K562 (cell line): ENCODE measurements around the gene ANAPC4.

Experiments used
- CTCF ChIP-seq, 3 experiments: IDR thresholded peaks in 2 of 3; conservative IDR thresholded peaks in 1 of 3; 2 replicates each; pipeline ENCODE4 v1.5.1; 2011 to 2012; ENCODE audit warnings: low read length in 3 of 3, mild to moderate bottlenecking in 3 of 3, control low read depth in 2 of 3, improper control_type of control experiment in 1 of 3, inconsistent platforms in 1 of 3, low read depth in 1 of 3, mixed read lengths in 1 of 3, moderate library complexity in 1 of 3; ENCODE audit not compliant: insufficient read depth in 2 of 3
- CTCFL ChIP-seq: IDR thresholded peaks from 2 replicates; pipeline ENCODE4 v1.6.1; 2011; ENCODE audit warnings: borderline replicate concordance, low read depth, mild to moderate bottlenecking, moderate library complexity, low read length; ENCODE audit not compliant: insufficient read depth, poor library complexity, severe bottlenecking
- EZH2 ChIP-seq: IDR thresholded peaks from 2 replicates; pipeline ENCODE4 v1.6.1; 2012; ENCODE audit warnings: low read depth, mild to moderate bottlenecking, inconsistent platforms, low read length, borderline replicate concordance
- FOXP1 ChIP-seq: sonication (generic); formaldehyde crosslinking; IDR thresholded peaks from 2 replicates; pipeline ENCODE4 v1.8.0; 2022; ENCODE audit warnings: mild to moderate bottlenecking, missing genetic modification reagents
- NEUROD1 ChIP-seq: fragments of 150-350 bp; IDR thresholded peaks from 2 replicates; pipeline ENCODE4 v1.6.1; 2014; ENCODE audit warnings: borderline replicate concordance, low read length, low read depth; ENCODE audit not compliant: partially characterized antibody
- PCBP2 ChIP-seq: fragments of 200-400 bp; formaldehyde crosslinking; IDR thresholded peaks from 2 replicates; pipeline ENCODE4 v1.6.1; 2018; ENCODE audit warnings: low read length, low read depth, mild to moderate bottlenecking, moderate library complexity; ENCODE audit not compliant: poor library complexity, severe bottlenecking
- POLR2AphosphoS5 ChIP-seq: IDR thresholded peaks from 2 replicates; pipeline ENCODE4 v1.6.1; 2011; ENCODE audit warnings: mild to moderate bottlenecking, low read depth, low read length, moderate library complexity; ENCODE audit not compliant: control insufficient read depth, insufficient read depth
- SETDB1 ChIP-seq: IDR thresholded peaks from one replicate; pipeline ENCODE4 v1.6.1; 2012; ENCODE audit warnings: low read length, control low read depth, inconsistent platforms
- SP1 ChIP-seq: sonication (generic); formaldehyde crosslinking; IDR thresholded peaks from 2 replicates; pipeline ENCODE4 v1.8.1; 2022; ENCODE audit warnings: mild to moderate bottlenecking, missing genetic modification reagents
- TARDBP ChIP-seq: fragments of 450-650 bp; IDR thresholded peaks from 2 replicates; pipeline ENCODE4 v1.6.1; 2016
- ZFP36 ChIP-seq: fragments of 150-350 bp; IDR thresholded peaks from 2 replicates; pipeline ENCODE4 v1.6.1; 2018; ENCODE audit warnings: low read length, low read depth; ENCODE audit not compliant: partially characterized antibody
- ZFX ChIP-seq: sonication (generic); formaldehyde crosslinking; IDR thresholded peaks from 2 replicates; pipeline ENCODE4 v1.8.0; 2022; ENCODE audit warnings: mild to moderate bottlenecking, missing genetic modification reagents, moderate library complexity
- ZNF584 ChIP-seq: fragments of 200-800 bp; sonication (Bioruptor generic); IDR thresholded peaks from 2 replicates; pipeline ENCODE4 v1.6.1; 2016; ENCODE audit warnings: low read depth, mild to moderate bottlenecking, missing genetic modification characterization, missing compliant biosample characterization

GRCh38 chr4:25358515-25359275 is 18.4 kb upstream of the ANAPC4 start:
- TF ChIP-seq FOXP1: no peak
- TF ChIP-seq CTCF (IDR thresholded peaks at IDR 0.05 in 2 of 3, conservative IDR thresholded peaks at IDR 0.05 in 1 of 3; ENCODE audit: insufficient read depth in 2 of 3, low read depth in 1 of 3, low read length in 3 of 3): no peak
- no peak for TF ChIP-seq ZFP36
- no peak for TF ChIP-seq POLR2AphosphoS5
- TF ChIP-seq EZH2: no peak
- TF ChIP-seq ZFX (CRISPR knock-in tag): no peak
- TF ChIP-seq PCBP2: no peak
- no peak for TF ChIP-seq SP1
- TF ChIP-seq TARDBP: no peak
- no peak for TF ChIP-seq NEUROD1
- TF ChIP-seq CTCFL: no peak
- TF ChIP-seq SETDB1: no peak
- TF ChIP-seq ZNF584 (CRISPR knock-in tag): no peak
